Measurements from ENCODE around the gene IFI44. TPM values are rescaled to one million over a fixed set of nuclear protein-coding genes. Genes with fewer than 3 reads are reported as not detected.

Gene IFI44
- total and polyA plus RNA-seq, 9 of the 15 experiments (the other 6 are each of a cell fraction or from before 2014, with no cell fraction given): 0.11 TPM; not detected in 8

GRCh38 chr1:78650114-78650660, 556 bp downstream of the IFI44 start:
- TF ChIP-seq TEAD2 (tag; IDR thresholded peaks at IDR 0.05) (no peak), CHCHD3 (CRISPR knock-in tag; IDR thresholded peaks at IDR 0.05) (no peak), CREB3 (tag; conservative IDR thresholded peaks at IDR 0.05; ENCODE audit: low read depth) (no peak), MLLT1 (IDR thresholded peaks at IDR 0.05) (no peak)
- Histone ChIP-seq H3K9ac (ENCODE audit: insufficient read depth in 1 of 2, low read depth in 2 of 2, low read length in 2 of 2) (no peak overlapping the region), H3K36me3 (ENCODE audit: control insufficient read depth, insufficient read depth, low read length) (no peaks in the 10 kb centered on the region), H3K27ac (ENCODE audit: extremely low read depth, low read depth, low read length) (no peak overlapping the region), H4K20me1 (replicated peaks; ENCODE audit: control insufficient read depth, insufficient read depth, low read length) (no peaks in the 10 kb centered on the region), H3K4me1 (replicated peaks in 1 of 2; ENCODE audit: control insufficient read depth in 2 of 2, insufficient read depth in 2 of 2, low read length in 2 of 2) (no peaks in the 10 kb centered on the region), H3K9me1 (ENCODE audit: control insufficient read depth, insufficient read depth, low read length) (no peaks in the 10 kb centered on the region), H2AFZ (ENCODE audit: low read depth, low read length) (no peak overlapping the region), H3K27me3 (ENCODE audit: control insufficient read depth in 2 of 2, insufficient read depth in 2 of 2, low read length in 2 of 2) (no peaks in the 10 kb centered on the region), H3K4me2 (ENCODE audit: insufficient read depth, low read length) (no peak overlapping the region), H3K4me3 (no peak overlapping the region), H3K79me2 (ENCODE audit: control insufficient read depth, insufficient read depth, low read length) (no peaks in the 10 kb centered on the region), H3K9me3 (replicated peaks; ENCODE audit: control insufficient read depth, insufficient read depth, low read depth, low read length) (0 out of 2 replicates have a peak, but pooled peaks cover 1% of the 10 kb centered on the region)
- WGBS (ENCODE audit: insufficient coverage, low coverage, missing lambda C conversion rate): 0% methylated on average over 6 of the region's 6 CpGs
- intact Hi-C loops (cut with micrococcal nuclease) (no loop called here), in situ Hi-C loops (cut with MboI) (loop anchor here (25.0 kb wide), 1 partner anchor 513 kb away; no protein-coding TSS in a partner anchor)
- FAIRE-seq (no peak), DNase-seq (ENCODE audit: extremely low read depth in 1 of 4, low spot score in 3 of 4) (no peak), ATAC-seq (no peak)
- CTCF ChIA-PET (ENCODE audit: low intra/inter-chr PET ratio): no interaction called here
- POLR2A ChIA-PET: no interaction called here
- BruUV-seq (replicated peaks): no TSS peak

All from K562 (cell line).